ENCODE measurements around the gene LINGO3. TPM values are rescaled to one million over a fixed set of nuclear protein-coding genes. Genes with fewer than 3 reads are reported as not detected.
A peak's percentile ranks its signal among the peaks of the same experiment; 100 is the strongest.

The LINGO3 gene
- total and polyA plus RNA-seq, 2 donors (not counting 3 experiments of a cell fraction or from before 2014, with no cell fraction given), result not detected

DNA sequence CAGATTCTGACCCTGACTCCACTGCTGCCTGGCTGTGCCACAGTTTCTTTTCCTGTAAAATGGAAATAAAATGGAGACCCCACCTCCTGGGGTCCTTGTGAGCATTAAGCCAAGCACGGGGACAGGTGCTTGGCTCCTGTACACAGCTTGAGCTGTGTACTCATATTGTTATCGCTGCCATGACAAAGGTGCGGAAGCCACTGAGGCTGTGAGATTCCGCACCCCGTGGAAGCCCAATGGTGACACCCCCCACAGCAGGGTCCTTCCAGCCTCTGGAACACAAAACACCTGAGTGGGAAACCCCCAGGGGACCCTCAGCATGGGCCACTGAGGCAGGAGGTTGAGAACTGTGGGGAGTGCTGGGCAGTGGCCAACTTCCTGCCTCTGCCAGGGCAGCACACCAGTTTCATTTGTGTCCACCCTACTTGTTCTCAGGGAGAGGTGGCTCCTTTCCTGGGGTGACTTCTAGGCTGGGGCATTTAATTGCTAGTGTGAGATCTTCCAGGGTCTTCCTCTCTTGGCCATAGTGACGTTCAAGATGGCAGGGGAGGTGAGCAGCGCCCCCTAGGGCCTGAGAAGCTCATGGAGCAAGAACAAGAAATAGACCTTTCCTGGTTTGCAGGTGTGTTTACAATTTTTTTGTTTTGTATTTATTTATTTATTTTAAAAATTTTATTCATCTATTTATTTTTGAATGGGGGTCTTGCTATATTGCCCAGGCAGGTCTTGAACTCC is 46.3 kb downstream of the LINGO3 start:
- no peaks in the 10 kb centered on the region for H3K9me1 ChIP-seq (replicated peaks; ENCODE audit: control insufficient read depth, extremely low read depth, insufficient read depth, low read length)
- no peak overlapping the region for H3K4me3 ChIP-seq (replicated peaks in 1 of 3; ENCODE audit: insufficient read depth in 1 of 3, low read depth in 1 of 3, low read length in 3 of 3)
- intact Hi-C loops (cut with micrococcal nuclease), result no loop called here
- no peaks in the 10 kb centered on the region for H3K27me3 ChIP-seq (ENCODE audit: control insufficient read depth in 2 of 2, insufficient read depth in 2 of 2, low read length in 2 of 2)
- TF ChIP-seq, protein P1, sequence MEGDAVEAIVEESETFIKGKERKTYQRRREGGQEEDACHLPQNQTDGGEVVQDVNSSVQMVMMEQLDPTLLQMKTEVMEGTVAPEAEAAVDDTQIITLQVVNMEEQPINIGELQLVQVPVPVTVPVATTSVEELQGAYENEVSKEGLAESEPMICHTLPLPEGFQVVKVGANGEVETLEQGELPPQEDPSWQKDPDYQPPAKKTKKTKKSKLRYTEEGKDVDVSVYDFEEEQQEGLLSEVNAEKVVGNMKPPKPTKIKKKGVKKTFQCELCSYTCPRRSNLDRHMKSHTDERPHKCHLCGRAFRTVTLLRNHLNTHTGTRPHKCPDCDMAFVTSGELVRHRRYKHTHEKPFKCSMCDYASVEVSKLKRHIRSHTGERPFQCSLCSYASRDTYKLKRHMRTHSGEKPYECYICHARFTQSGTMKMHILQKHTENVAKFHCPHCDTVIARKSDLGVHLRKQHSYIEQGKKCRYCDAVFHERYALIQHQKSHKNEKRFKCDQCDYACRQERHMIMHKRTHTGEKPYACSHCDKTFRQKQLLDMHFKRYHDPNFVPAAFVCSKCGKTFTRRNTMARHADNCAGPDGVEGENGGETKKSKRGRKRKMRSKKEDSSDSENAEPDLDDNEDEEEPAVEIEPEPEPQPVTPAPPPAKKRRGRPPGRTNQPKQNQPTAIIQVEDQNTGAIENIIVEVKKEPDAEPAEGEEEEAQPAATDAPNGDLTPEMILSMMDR (IDR thresholded peaks at IDR 0.05; ENCODE audit: extremely low read depth in 1 of 2, insufficient read depth in 1 of 2, low read depth in 1 of 2, low read length in 2 of 2), result peak; percentile 70
- TF ChIP-seq MYC (IDR thresholded peaks at IDR 0.05; ENCODE audit: low read depth, low read length), result no peak
- peaks cover 4% of the 10 kb centered on the region for H3K4me1 ChIP-seq (ENCODE audit: control insufficient read depth, extremely low read depth, insufficient read depth, low read length)
- H3K4me2 ChIP-seq (ENCODE audit: insufficient read depth, low read length), result no peak overlapping the region
- FAIRE-seq, result peak; percentile 79
- dilution Hi-C loops (cut with MboI; ENCODE audit: extremely low pct_ligation_motif_present, low sequenced_read_pairs), result no loop called here
- DNase-seq (ENCODE audit: low read depth, low spot score), result peak; percentile 49
- ChIA-PET POLR2A (no interaction called here), CTCF (interaction anchor here (0.5 to 3.0 kb wide), 21 partner anchors 9 to 350 kb away, joined by 3 to 40 read pairs (median 4); partner anchors contain the start of genes AMH and AP3D1)
- no peaks in the 10 kb centered on the region for H3K79me2 ChIP-seq (ENCODE audit: control insufficient read depth, insufficient read depth, low read length)
- H3K9me3 ChIP-seq (replicated peaks; ENCODE audit: control insufficient read depth, insufficient read depth, low read length), result no peaks in the 10 kb centered on the region
- H4K20me1 ChIP-seq (replicated peaks; ENCODE audit: control insufficient read depth, extremely low read depth, insufficient read depth, low read length), result no peaks in the 10 kb centered on the region
- no peak overlapping the region for H3K9ac ChIP-seq (replicated peaks; ENCODE audit: extremely low read depth, insufficient read depth, low read length)
- H3K27ac ChIP-seq (ENCODE audit: insufficient read depth, low read depth, low read length), result no peak overlapping the region
- H3K36me3 ChIP-seq (ENCODE audit: control insufficient read depth in 2 of 2, extremely low read depth in 1 of 2, insufficient read depth in 2 of 2, low read length in 2 of 2), result no peaks in the 10 kb centered on the region
- no TSS peak for BruUV-seq (replicated peaks)
- no peak overlapping the region for H2AFZ ChIP-seq (ENCODE audit: low read depth, low read length)

DNA sequence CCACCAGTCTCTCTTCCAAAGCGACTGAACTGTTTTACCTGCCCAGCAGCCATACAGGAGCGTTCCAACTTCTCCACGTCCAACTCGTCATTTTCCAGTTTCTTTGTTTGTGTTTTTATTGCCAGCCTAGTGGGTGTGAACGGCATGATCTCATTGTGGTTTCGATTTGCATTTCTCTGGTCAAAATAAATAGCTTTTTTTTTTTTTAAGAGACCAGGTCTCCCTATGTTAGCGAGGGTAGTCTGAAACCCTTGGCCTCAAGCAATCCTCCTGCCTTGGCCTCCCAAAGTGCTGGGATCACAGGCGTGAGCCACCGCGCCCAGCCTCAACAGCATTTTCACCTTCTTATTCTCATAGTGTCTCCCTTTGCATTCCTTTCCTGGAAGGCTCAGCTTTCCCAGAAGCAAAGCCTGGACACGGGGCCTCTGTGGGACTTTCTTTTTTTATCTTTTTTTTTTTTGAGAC is 47.6 kb downstream of the LINGO3 start:
- dilution Hi-C loops (cut with MboI; ENCODE audit: extremely low pct_ligation_motif_present, low sequenced_read_pairs), result no loop called here
- no peak overlapping the region for H3K9ac ChIP-seq (replicated peaks; ENCODE audit: extremely low read depth, insufficient read depth, low read length)
- no peaks in the 10 kb centered on the region for H3K4me1 ChIP-seq (ENCODE audit: control insufficient read depth, extremely low read depth, insufficient read depth, low read length)
- no peaks in the 10 kb centered on the region for H4K20me1 ChIP-seq (replicated peaks; ENCODE audit: control insufficient read depth, extremely low read depth, insufficient read depth, low read length)
- TF ChIP-seq JUN (IDR thresholded peaks at IDR 0.05; ENCODE audit: borderline replicate concordance, insufficient read depth, insufficient read length, low read depth), result no peak
- TF ChIP-seq, protein P2, sequence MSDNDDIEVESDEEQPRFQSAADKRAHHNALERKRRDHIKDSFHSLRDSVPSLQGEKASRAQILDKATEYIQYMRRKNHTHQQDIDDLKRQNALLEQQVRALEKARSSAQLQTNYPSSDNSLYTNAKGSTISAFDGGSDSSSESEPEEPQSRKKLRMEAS (IDR thresholded peaks at IDR 0.05; ENCODE audit: insufficient read depth, insufficient read length), result no peak
- no peak for TF ChIP-seq MYC (IDR thresholded peaks at IDR 0.05; ENCODE audit: low read depth, low read length)
- TF ChIP-seq GATA2 (IDR thresholded peaks at IDR 0.05; ENCODE audit: insufficient read depth, insufficient read length, low read depth, low read length), result no peak
- no peak for TF ChIP-seq EZH2 (IDR thresholded peaks at IDR 0.05; ENCODE audit: borderline replicate concordance, low read depth, low read length, severe bottlenecking)
- TF ChIP-seq POLR2A (IDR thresholded peaks at IDR 0.05; ENCODE audit: low read depth, low read length), result no peak
- TF ChIP-seq POLR2AphosphoS5 (IDR thresholded peaks at IDR 0.05; ENCODE audit: insufficient read depth, low read depth, low read length), result no peak
- TF ChIP-seq, protein P1 (IDR thresholded peaks at IDR 0.05; ENCODE audit: extremely low read depth in 1 of 2, insufficient read depth in 1 of 2, low read depth in 1 of 2, low read length in 2 of 2), result no peak
- no peaks in the 10 kb centered on the region for H3K36me3 ChIP-seq (ENCODE audit: control insufficient read depth in 2 of 2, extremely low read depth in 1 of 2, insufficient read depth in 2 of 2, low read length in 2 of 2)
- H3K27ac ChIP-seq (ENCODE audit: insufficient read depth, low read depth, low read length), result no peak overlapping the region
- DNase-seq (ENCODE audit: low read depth, low spot score) (no peak), FAIRE-seq (no peak)
- no peaks in the 10 kb centered on the region for H3K9me3 ChIP-seq (replicated peaks; ENCODE audit: control insufficient read depth, insufficient read depth, low read length)
- no peak overlapping the region for H2AFZ ChIP-seq (ENCODE audit: low read depth, low read length)
- H3K79me2 ChIP-seq (ENCODE audit: control insufficient read depth, insufficient read depth, low read length), result no peaks in the 10 kb centered on the region
- H3K27me3 ChIP-seq (ENCODE audit: control insufficient read depth in 2 of 2, insufficient read depth in 2 of 2, low read length in 2 of 2), result no peaks in the 10 kb centered on the region
- H3K4me3 ChIP-seq (replicated peaks in 1 of 3; ENCODE audit: insufficient read depth in 1 of 3, low read depth in 1 of 3, low read length in 3 of 3), result no peak overlapping the region
- intact Hi-C loops (cut with micrococcal nuclease), result no loop called here
- no TSS peak for BruUV-seq (replicated peaks)
- ChIA-PET CTCF (interaction anchor here (1.2 to 3.0 kb wide), 7 partner anchors 9 to 377 kb away, joined by 3 to 40 read pairs (median 7); no protein-coding TSS in a partner anchor), POLR2A (no interaction called here)
- H3K4me2 ChIP-seq (ENCODE audit: insufficient read depth, low read length), result no peak overlapping the region
- H3K9me1 ChIP-seq (replicated peaks; ENCODE audit: control insufficient read depth, extremely low read depth, insufficient read depth, low read length), result no peaks in the 10 kb centered on the region

Measured in endothelial cell of umbilical vein (primary cell).